T-helper 1 cell (primary cell): ENCODE results near the gene TRIP10.

Source experiments
- DNase-seq, 5 donors: peaks; one replicate each; pipeline ENCODE4 v3.0.0-alpha.2; 2012 to 2020

The TRIP10 gene

DNA sequence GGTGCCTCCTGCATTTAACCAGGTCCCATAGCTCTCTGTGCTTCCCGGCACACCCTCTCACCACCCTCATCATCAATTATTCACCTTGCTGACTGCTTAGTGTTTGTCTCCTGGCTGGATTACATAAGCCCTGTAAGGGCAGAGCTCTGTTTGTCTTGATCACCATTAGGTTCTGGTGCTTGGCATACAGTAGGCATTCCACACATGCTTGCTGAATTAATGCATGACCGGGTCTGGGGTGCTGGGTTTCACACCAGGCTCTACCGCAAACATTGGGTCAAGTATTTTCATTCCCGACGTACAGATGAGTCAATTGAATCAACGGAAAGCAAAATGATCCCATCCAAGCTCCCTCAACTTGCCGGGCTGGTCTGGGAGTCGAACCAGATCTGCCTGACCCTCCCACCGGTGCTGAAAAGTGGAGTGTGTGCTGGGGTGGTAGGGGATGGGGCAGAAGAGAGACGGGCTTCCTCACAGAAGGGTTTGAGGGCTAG, 61.6 kb downstream of the TRIP10 start:
- no peak for DNase-seq
